MG63 (cell line): Measurements from ENCODE around the gene RNGTT. TPM values are rescaled to one million over a fixed set of nuclear protein-coding genes. Genes with fewer than 3 reads are reported as not detected.
A peak's percentile ranks its signal among the peaks of the same experiment; 100 is the strongest.
"Not testable (repeated sequence)": the region's sequence is repeated elsewhere in the genome, so short reads cannot be mapped to it uniquely, and the experiment has no call there.

Source experiments
- DNase-seq: peaks from one replicate; pipeline ENCODE4 v3.0.0-alpha.2; 2020
- H3K27me3 ChIP-seq: fragments of 250-450 bp; sonication (Bioruptor Pico); 2 replicates; pipeline ENCODE4 v1.5.1; 2020; ENCODE audit warnings: mild to moderate bottlenecking, moderate library complexity
- H3K36me3 ChIP-seq: fragments of 250-450 bp; sonication (Bioruptor Pico); 2 replicates; pipeline ENCODE4 v1.5.1; 2020; ENCODE audit warnings: mild to moderate bottlenecking, moderate library complexity
- H3K4me3 ChIP-seq: fragments of 250-450 bp; sonication (Bioruptor Pico); 2 replicates; pipeline ENCODE4 v1.5.1; 2020; ENCODE audit warnings: mild to moderate bottlenecking, moderate library complexity
- H3K9me3 ChIP-seq: fragments of 250-450 bp; sonication (Bioruptor Pico); 2 replicates; pipeline ENCODE4 v1.5.1; 2020; ENCODE audit warnings: mild to moderate bottlenecking, moderate library complexity
- total RNA-seq: library from RNA; depleted of rRNA; stranded (reverse); fragments of >200 nt; shearing (Covaris generic); gene quantifications from 2 replicates; pipeline ENCODE4 v1.2.3, GENCODE V29; 2014; ENCODE audit warnings: low replicate concordance

The RNGTT gene
- total RNA-seq, 1 experiment from 2014 or later, result 28.4 TPM

DNA sequence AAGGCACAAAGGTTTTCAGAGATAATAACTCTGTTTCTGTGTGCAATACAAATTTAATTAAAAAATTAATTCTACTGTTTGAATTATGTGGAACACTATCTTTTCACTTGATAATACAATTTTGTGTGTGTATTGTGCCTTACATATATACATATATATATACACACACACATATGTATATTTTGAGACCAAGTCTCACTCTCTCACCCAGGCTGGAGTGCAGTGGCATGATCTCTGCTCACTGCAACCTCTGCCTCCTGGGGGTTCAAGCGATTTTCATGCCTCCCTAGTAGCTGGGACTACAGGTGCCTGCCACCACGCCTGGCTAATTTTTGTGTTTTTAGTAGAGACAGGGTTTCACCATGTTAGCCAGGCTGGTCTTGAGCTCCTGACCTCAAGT is 19.7 kb upstream of the RNGTT start:
- H3K36me3 ChIP-seq, H3K27me3 ChIP-seq, DNase-seq, H3K9me3 ChIP-seq, H3K4me3 ChIP-seq: not testable (repeated sequence)

GRCh38 chr6:88982720-88983119 is 19.3 kb upstream of the RNGTT start:
- no peaks in the 10 kb centered on the region for H3K36me3 ChIP-seq
- H3K9me3 ChIP-seq, result no peaks in the 10 kb centered on the region
- H3K4me3 ChIP-seq, result no peak overlapping the region
- DNase-seq, result peak; percentile 79
- no peaks in the 10 kb centered on the region; the same call in 1 of the 2 replicates for H3K27me3 ChIP-seq

GRCh38 chr6:88975369-88975768 is 12.0 kb upstream of the RNGTT start:
- Histone ChIP-seq H3K36me3 (no peaks in the 10 kb centered on the region), H3K4me3 (no peak overlapping the region)
- no peak for DNase-seq

DNA sequence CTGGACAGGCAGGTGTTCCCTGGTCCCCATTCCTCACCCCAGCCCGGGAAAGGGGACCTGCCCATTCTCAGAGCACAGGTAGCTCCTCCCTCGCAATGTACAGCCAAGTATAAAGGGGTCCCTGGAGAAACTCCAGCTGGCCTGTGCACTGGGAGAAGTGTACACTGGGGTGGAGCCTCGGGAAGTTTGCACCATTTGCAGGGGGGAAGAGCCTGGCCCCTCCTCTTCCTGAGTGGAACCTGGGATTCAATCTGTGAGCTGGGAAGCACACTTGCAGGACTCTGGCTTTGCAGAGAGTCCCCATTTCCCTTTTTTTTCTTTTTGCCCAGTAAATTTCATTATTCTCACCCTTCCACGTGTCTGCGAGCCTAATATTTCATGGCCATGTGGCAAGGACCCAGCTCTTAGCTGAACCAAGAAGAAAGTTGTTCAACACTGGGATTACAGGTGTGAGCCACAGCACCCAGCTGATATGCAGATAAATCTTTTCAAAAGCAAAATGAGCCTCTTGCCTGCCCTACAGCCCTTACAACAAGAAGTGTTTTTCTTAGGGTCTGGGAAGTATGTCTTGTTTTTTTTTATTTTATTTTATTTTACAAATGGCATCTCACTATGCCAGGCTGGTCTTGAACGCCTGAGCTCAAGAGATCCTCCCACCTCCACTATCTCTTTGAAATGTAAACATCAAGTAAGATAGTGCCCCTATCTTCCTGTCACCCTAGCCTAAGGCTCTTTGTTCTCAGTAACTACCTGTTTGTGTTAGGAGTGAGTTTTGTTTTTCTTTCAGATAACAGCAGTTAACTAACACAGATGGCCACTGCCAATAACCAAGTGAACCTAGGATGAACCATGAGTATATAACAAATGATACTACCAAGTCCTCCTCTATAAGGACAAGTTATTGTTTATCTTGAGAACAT is 9.3 kb upstream of the RNGTT start:
- Histone ChIP-seq H3K27me3 (no peaks in the 10 kb centered on the region), H3K9me3 (peaks cover 4% of the 10 kb centered on the region; the same call in 1 of the 2 replicates)
- no peak for DNase-seq

More at GRCh38 chr6:88975369-88975768, 12.0 kb upstream of the RNGTT start:
- Histone ChIP-seq H3K9me3 (no peaks in the 10 kb centered on the region), H3K27me3 (no peaks in the 10 kb centered on the region; the same call in 1 of the 2 replicates)

DNA sequence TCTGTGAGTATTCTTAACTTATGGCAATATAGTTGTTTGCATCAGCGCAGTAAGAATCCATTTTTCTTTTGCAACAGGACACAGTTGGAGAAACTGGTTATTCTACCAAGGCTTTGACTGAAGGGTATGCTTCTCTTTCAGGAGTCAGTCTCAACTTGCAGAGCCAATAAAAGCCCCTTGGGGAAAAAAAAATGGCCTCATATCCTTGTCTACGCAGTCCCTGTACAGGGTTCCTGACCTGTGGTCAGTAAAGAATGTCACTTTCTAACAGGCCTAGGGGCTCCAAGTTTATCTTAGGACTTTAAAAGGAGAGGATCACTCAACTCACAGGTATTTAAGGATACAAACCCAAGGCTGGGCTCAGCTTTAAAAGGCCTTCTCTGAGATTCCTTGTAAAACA is 6.9 kb upstream of the RNGTT start:
- Histone ChIP-seq H3K4me3 (no peak overlapping the region), H3K9me3 (peaks cover 4% of the 10 kb centered on the region; the same call in 1 of the 2 replicates), H3K27me3 (no peaks in the 10 kb centered on the region), H3K36me3 (no peaks in the 10 kb centered on the region)
- DNase-seq, result no peak

More for the DNA sequence above, 9.3 kb upstream of the RNGTT start:
- no peaks in the 10 kb centered on the region for H3K36me3 ChIP-seq
- H3K4me3 ChIP-seq, result no peak overlapping the region

DNA sequence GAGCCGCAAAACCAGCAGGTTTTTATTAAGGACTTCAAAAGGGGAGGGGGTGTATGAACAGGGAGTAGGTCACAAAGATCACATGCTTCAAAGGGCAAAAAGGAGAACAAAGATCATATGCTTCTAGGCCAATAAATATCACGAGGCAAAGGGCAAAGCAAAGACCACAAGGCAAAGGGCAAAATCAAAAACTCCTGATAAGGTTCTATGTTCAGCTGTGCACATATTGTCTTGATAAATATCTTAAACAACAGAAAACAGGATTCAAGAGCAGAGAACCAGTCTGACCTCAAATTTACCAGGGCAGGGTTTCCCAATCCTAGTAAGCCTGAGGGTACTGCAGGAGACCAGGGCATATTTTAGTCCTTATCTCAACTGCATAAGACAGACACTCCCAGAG is 5.8 kb upstream of the RNGTT start:
- not testable (repeated sequence) for H3K4me3 ChIP-seq, DNase-seq, H3K27me3 ChIP-seq, H3K9me3 ChIP-seq, H3K36me3 ChIP-seq

GRCh38 chr6:88967891-88968290 is 4.5 kb upstream of the RNGTT start:
- no peaks in the 10 kb centered on the region; the same call in 1 of the 2 replicates for H3K36me3 ChIP-seq
- H3K9me3 ChIP-seq, result peaks cover 4% of the 10 kb centered on the region; the same call in 1 of the 2 replicates
- no peaks in the 10 kb centered on the region for H3K27me3 ChIP-seq
- H3K4me3 ChIP-seq, result no peak overlapping the region
- DNase-seq, result no peak

GRCh38 chr6:88965691-88966090 is 2.3 kb upstream of the RNGTT start:
- H3K36me3 ChIP-seq, result peaks cover 4% of the 10 kb centered on the region
- H3K9me3 ChIP-seq, result peaks cover 4% of the 10 kb centered on the region; the same call in 1 of the 2 replicates
- DNase-seq, result no peak
- H3K4me3 ChIP-seq, result no peak overlapping the region
- no peaks in the 10 kb centered on the region for H3K27me3 ChIP-seq

GRCh38 chr6:88964509-88964908 is 1.1 kb upstream of the RNGTT start:
- Histone ChIP-seq H3K4me3 (peak overlapping the region; percentile 100), H3K9me3 (peaks cover 4% of the 10 kb centered on the region; the same call in 1 of the 2 replicates), H3K36me3 (peaks cover 4% of the 10 kb centered on the region), H3K27me3 (no peaks in the 10 kb centered on the region)
- DNase-seq, result no peak

GRCh38 chr6:88958842-88959241 is 4.6 kb downstream of the RNGTT start:
- H3K9me3 ChIP-seq, result peaks cover 7% of the 10 kb centered on the region; the same call in 1 of the 2 replicates
- no peak for DNase-seq
- peaks cover 4% of the 10 kb centered on the region for H3K36me3 ChIP-seq

DNA sequence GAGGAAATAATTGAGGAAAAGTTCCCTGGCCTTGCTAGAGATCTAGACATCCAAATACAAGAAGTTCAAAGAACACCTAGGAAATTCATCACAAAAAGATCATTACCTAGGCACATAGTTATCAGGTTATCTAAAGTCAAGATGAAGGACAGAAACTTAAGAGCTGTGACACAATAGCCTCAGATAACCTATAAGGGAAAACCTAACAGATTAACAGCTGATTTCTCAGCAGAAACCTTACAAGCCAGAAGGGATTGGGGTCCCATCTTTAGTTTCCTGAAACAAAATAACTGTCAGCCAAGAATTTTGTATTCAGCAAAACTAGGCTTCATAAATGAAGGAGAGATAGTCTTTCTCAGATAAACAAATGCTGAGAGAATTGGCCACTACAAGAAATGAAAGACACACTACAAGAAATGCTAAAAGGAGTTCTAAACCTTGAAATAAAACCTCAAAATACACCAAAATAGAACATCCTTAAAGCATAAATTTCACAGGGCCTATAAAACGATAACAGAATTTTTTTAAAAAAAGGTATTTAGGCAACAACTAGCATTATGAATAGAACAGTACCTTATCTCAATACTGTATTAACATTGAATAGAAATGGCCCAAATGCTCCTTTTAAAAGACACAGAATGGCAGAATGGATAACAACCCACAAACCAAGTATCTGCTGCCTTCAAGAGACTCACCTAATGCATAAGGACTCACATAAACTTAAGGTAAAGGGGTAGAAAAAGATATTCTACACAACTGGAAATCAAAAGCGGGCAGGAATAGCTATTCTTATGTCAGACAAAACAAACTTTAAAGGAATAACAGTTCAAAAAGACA is 9.7 kb downstream of the RNGTT start:
- no peaks in the 10 kb centered on the region for H3K27me3 ChIP-seq
- peaks cover 18% of the 10 kb centered on the region for H3K9me3 ChIP-seq
- no peak for DNase-seq

More at GRCh38 chr6:88958842-88959241, 4.6 kb downstream of the RNGTT start:
- Histone ChIP-seq H3K27me3 (no peaks in the 10 kb centered on the region), H3K4me3 (no peak overlapping the region)

DNA sequence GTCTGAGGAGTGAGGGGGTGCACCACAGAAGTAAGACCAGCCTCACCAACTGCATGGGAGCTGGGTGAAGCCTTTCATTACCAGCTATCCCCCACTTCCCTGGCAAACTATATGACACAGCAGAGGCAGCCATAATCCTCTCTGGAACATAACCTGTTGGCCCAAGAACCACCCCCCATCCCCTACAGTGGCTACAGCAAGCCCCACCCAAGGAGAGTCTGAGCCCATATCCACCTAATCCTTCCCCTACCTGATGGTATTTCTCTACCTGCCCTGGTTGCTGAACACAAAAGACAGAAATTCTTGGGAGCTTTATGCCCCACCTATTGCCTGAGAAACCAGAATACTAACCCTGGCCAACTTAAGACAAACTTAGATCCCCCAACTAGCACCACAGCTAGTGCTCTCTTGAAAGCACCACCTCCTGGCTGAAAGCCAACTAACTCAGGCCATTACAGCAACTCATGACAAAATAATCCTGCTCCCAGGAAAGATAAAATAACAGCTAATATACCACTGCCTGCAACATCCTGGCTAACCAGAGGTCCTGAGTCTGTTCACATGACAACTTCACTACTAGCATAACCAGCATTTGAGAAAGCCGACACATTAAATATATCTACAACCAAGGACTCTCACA is 11.2 kb downstream of the RNGTT start:
- Histone ChIP-seq H3K27me3 (no peaks in the 10 kb centered on the region), H3K4me3 (no peak overlapping the region), H3K9me3 (peaks cover 18% of the 10 kb centered on the region), H3K36me3 (peaks cover 5% of the 10 kb centered on the region)
- no peak for DNase-seq

More for the DNA sequence above, 9.7 kb downstream of the RNGTT start:
- Histone ChIP-seq H3K4me3 (no peak overlapping the region), H3K36me3 (peaks cover 5% of the 10 kb centered on the region)

GRCh38 chr6:88945415-88946008 is 17.9 kb downstream of the RNGTT start:
- Histone ChIP-seq H3K9me3 (no peaks in the 10 kb centered on the region), H3K36me3 (peaks cover 3% of the 10 kb centered on the region; the same call in 1 of the 2 replicates), H3K27me3 (no peaks in the 10 kb centered on the region), H3K4me3 (no peak overlapping the region)
- DNase-seq, result no peak

DNA sequence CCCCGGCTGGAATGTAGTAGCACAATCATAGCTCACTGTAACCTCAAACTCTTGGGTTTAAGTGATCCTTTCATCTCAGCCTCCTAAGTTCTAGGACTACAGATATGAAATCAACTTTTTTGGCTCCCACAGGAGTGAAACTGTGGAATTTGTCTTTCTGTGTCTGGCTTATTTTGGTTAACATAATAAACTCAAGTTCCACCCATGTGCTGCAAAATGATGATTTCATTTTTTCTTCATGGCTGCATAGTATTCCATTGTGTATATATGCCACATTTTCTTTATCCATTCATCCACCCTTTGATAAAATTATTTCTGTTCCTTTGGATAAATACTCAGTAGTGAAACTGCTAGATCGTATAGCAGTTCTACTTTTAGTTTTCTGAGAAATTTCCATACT is 29.9 kb downstream of the RNGTT start:
- Histone ChIP-seq H3K4me3 (no peak overlapping the region), H3K27me3 (no peaks in the 10 kb centered on the region), H3K9me3 (no peaks in the 10 kb centered on the region), H3K36me3 (peaks cover 16% of the 10 kb centered on the region)
- no peak for DNase-seq

- H3K4me3 ChIP-seq, H3K9me3 ChIP-seq, DNase-seq, H3K27me3 ChIP-seq: not testable (repeated sequence)
- H3K36me3 ChIP-seq, result peaks cover 16% of the 10 kb centered on the region
Observed at GRCh38 chr6:88932019-88932418, 31.4 kb downstream of the RNGTT start.
